Activated CD8-positive, alpha-beta memory T cell treated with anti-CD3 and anti-CD28 coated beads for 4 hours (primary cell): ENCODE results near the gene DOCK4.

Source experiments
- DNase-seq, 2 donors: peaks; one replicate each; pipeline ENCODE4 v3.0.0-alpha.2; 2020; ENCODE audit warnings: low read depth in 2 of 2

Gene DOCK4

DNA sequence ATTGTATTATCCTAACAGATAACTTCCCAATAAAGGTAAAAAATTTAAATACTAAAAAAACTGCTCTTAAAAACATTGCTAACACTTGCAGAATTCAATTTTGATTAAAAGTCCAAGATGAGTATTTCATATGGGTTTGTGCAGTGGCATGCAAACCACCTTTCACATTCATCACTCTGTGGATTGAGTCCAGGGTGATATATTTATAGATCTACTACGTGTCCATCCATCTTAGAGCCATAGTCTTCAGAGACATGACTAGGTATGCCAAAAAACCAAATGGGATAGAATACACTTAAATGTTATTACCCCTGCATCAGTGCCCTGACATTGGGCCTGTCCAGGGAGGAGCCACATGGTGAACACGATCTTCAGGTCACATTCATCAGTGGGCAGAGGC, 96.0 kb downstream of the DOCK4 start:
- DNase-seq = no peak

DNA sequence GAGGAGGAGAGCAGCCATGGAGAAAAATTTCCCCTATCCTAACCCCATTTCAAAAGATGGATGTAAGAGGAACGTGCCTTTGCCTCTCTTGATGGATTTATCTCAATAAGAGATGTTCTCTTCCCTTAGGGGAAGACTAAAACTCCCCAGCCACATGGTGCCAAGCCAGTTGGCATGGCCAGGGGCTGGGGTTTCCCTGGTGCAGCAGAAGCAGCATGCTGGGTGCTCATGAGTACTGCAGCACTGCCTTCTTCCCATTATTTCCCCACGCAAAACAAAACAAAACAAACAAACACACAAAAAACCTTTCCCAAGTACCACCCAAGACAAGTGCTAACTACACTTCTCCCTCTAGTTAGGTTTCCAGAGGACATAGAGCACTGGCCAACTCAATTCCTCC, 97.2 kb downstream of the DOCK4 start:
- no peak for DNase-seq

DNA sequence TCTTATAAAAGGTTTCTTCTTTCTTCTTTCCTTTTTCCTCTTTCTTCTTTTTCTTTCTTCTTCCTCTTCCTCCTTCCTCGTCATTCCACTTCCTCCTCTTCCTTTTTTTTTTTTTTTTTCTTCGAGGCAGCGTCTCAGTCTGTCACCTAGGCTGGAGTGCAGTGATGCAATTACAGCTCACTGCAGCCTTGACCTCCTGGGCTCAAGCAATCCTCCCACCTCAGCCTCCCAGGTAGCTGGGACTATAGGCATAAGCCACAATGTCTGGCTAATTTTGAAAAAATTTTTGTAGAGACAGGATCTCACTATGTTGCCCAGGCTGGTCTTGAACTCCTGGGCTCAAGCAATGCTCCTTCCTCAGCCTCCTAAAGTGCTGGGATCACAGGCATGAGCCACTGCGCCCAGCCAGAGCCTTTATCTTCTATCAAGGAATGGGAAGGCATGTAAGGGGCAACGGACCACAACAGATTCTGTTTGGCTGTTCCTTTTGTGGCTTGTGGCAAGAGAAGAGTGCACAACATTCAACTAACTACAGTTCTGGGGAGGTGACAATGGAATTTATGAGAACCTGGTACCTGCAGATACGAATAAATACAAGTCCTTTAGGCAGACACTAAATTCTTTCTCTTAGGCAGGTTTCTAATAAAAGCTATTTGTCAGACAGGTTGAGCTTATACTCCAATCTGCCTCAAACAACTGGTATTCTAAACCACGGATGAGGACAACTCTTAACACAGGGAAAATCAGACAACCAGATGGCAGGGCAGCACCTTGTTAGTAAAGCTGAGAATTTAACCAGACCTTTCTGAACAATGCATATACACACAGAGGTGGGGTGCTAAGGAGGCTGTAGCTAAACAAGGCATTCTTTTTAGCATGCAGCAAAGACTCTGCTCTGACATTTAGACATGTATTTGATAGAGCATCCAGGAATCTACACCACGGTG, 100.3 kb downstream of the DOCK4 start:
- no peak for DNase-seq

DNA sequence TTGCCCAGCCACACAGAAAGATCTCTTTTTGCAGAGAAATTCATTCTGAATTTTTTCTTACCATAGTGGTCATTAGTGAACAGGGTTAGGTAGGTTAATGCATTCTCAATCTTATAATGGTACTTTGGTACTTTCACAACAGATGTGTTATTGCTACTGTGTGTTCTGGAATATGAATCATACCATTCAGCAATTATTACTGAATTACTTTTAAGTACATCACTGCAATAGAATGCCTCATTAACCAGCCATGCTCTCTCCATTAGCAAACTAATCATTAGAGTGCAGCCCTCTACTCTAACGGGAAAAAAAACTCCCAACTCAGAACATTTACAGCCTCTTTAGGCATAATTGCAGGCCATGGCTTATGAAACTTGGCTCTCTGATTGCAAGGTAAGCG, 102.1 kb downstream of the DOCK4 start:
- no peak for DNase-seq

DNA sequence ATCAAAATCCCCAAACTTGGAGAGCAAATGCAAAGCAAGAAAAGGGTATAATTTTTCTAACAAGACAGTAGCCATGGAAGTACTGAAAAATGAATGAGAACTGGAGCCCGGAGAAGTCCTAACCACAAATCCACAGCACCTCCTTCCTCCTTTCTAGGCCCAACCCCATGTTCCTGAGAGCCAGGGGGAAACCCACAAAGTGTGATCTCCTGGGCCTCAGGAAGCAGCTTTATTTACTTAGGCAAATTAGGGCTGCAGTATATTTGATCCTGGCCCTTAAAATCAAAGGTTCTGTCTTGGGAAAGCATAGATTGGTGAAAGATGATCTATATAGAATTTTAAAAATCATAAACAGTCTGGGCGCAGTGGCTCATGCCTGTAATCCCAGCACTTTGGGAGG, 103.0 kb downstream of the DOCK4 start:
- no peak for DNase-seq

DNA sequence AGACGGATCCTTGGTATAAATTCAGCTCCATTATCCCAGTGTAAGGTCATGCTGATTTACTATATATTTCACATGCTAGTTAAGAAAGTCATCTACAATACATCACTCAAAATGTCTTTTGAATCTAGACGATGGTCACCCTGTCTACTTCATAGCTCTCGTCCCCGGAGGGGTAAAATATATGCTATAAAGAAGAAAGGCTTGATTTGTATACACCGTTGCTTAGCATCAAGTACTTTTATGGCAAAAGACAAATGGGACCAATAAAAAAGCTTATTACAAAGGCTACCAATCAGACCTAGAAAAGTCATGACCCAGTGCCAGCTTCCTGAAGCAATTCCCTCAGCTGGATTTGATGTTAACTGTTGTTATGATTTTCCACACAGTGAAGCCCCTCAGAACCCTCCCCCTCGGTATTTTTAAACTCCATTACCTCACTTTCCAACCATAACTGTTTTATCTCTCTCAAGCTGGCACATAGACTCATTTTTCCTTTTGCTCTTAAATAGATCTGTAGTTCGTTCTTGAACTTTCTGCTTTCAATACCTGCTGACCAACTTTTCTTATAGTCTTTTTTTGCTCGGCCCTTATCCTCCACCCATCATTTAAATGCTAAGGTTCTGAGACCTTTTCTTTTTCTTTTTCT, 104.9 kb downstream of the DOCK4 start:
- DNase-seq = no peak

DNA sequence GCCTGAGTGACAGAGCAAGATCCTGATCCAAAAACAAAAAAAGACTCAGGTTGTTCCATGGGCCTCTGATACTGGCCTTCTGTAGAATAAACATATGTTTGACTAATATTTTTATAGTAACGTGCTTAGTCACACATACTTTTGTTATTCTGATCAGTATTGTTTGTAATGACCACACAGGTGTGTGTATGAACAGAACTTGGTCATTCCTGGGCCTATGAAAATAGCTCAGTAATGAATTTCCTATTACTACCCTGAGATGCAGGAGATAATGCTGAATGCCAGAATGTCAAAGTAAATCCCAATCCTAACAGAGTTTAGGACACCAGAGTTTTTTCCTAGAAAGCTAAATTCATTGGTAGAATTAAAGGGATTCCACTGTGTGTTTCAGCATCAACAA, 108.7 kb downstream of the DOCK4 start:
- no peak for DNase-seq

DNA sequence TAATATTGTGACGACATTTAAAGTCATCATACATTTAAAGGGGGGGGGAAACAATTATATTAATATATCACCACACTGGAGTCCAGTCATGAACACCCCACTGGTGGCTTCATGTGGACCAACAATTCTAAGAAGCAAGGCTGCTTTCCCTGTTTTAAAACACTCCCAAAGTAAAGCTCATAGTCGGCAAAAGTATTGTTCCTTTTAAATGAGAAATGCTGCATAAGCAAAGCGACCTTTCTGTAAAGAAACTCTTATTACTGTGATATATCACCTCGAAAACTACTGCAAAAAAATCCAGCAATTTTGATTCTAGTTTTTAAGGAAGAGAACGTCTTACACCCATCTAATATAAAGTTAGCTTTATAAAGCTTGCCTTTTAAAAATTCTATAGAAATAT, 112.8 kb downstream of the DOCK4 start:
- DNase-seq = no peak

DNA sequence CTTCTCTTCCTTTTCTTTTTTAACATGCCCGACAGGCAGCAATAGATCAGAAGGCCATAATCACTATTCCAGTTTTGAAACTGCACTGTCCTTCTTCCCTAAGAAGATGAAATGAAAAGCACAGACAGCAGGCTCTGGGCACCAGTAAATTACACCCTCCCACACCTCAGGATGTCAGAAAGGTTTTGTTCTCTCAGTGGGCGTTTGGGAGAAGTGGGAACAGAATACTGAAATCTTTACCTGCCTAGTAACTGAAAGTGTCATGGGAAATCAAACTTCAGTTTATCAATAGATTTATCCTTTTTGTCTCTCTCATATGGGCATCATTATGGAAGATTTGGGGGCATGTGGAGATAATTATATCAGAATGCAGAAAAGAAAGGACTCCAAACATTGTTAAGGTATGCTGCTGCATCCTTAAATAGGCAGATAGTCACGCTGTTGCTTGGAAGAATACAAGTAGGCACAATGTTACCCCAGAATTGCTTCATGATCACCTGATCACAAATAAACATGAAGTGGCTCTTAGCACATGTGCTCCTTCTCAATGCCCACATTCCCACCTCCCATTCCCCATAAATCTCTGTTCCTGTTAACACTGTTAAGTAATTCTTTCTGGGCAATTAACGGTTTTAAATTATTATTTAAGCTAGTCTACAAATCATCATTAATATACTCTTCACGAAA, 113.3 kb downstream of the DOCK4 start:
- DNase-seq = no peak

DNA sequence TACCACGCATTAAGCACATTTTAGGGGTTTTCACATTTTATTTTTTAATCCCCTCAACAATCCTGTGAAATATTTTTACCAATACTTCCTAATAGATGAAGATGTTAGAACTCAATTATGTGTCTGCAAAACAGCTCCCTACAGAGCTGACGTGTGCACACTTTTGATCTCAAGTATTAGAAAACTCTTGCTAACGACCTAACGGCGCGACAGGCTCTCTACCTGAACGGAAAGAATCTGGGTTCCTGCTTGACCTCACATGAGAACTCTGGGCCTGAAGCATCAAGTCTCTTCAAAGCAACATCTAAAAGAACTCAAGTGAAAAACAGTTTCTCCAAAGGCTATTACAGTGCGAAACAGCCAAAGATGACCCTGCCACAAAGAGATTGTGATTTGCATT, 113.9 kb downstream of the DOCK4 start:
- DNase-seq = no peak

DNA sequence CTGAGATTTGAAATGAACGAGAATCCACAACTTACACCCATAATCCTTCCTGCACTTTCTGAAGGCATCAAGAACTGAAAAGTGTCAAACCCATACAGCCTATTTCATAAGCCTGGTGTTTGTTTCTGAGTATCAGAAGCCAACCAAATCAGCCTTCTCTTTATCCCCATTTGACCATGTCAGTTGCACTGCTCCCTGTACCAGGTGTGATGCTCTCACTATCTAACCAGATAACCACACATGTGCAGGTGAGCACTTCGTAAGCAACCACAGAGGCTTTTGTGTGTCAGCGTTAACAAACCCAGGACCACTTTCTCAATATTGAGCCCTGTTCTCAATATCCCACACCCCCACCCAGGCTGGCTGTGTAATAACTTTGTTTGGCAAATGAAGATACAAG, 114.4 kb downstream of the DOCK4 start:
- DNase-seq = no peak

DNA sequence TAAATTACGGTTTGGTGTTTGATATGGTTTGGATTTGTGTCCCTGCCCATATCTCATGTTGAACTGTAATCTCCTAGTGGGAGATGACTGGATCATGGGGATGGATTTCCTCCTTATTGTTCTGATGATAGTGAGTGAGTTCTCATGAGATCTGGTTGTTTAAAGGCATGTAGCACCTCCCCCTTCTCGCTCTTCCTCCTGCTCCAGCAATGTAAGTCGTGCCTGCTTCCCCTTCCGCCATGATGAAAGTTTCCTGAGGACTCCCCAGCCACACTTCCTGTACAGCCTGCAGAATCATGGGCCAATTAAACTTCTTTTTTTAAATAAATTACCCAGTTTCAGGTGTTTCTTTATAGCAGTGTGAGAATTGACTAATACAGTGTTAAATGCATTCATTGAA, 116.6 kb downstream of the DOCK4 start:
- no peak for DNase-seq

DNA sequence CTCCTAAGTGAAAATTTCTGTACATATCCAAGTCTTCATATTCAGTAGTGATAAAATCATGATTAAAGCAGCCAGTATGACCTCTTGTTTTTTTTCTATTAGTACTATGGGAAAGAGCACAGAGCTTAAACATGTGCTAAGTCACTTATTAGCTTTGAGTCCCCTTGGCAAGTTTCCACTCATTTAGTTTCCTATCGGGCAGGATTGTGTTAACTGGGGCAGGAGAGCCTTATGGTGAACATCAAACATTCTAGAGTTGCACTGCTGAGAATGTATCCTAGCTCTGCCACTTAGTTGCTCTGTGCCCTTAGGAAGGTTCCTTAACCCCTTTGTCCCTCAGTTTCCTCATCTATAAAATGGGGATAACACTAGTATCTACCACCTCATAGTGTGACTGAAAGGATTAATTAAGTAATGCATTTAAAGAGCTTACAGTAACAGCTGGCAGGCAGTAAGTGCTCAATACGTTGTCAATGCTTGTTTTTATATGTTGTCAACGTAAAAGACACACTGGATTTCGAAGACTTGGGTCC, 117.6 kb downstream of the DOCK4 start:
- no peak for DNase-seq

DNA sequence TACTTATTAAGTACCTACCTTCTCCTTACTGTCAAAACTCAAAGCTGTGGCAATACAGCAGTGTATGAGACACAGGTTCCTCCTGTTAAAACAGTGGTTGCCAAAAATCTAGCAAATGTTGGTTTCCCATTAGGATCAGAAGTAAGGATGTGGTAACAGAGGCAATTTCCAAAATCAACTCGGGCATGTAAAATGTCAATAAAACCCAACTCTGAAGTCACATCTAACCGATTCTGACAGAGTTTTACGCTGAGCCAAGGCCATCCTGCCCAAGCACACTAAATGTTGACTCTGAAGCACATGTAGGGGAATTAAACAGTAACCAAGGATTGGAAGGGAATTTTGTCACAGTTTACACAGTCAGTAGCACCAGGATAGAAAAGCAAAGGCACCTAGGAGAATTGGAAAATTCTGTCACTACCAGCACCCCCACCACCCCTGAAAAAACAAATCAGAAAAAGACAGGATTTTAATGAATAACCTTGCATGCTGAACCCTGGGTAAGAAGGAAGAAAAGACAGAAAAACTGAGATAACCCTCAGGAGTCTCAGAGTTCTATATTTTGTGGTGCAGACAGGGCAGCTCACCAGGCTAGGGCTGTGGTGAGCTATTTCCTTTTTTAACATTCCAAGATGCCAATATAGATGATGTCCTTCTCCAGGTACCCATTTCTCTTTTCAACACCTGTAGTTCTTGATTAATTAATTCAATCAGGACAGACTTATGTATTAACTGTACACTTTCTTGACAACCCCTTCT, 119.5 kb downstream of the DOCK4 start:
- no peak for DNase-seq

DNA sequence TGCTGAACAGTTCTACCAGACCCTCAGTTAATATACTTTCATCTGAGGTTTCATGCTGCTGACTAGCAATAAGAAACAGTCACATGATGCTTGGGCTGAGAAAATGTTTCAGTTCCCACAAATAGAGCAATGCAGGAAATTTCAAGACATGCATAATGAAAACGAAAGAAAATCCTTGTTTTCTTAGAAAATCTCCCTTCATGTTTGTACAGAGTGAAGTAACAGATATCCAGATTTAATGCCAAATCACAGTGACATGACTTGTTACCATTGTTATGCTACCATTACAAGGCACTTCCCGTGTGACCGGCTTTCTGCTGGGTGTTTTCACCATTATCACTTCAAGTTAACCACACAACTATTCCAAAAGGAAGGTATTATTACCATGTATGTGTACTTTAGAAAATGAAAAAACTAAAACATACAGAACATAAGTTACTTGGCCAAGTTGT, 121.7 kb downstream of the DOCK4 start:
- no peak for DNase-seq

DNA sequence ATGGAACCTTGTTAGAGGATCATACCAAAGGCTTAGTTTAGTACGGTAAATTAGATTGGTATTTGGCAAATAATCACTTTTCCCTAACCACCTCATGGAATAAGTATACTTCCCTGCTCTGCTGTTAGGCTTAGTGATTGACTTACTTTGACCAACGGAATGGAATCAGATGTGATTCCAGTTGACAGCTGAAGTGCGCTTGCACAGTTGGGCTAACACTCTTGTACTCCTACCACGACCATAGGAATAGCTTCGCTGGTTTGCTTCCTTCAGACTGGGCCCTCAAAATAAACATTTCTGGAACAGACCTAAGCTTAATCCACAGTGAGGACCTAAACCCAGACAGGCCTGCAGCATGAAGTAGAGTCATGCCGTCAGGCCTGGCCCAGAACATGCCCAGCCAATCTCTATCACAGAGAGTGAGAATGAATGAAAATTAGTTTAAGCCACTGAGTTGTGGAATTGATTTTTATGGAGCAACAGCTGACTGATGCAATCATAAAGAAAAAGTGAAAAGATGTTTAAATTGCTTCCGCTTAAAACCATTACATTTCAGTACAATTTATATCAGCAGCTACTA, 122.3 kb downstream of the DOCK4 start:
- no peak for DNase-seq

DNA sequence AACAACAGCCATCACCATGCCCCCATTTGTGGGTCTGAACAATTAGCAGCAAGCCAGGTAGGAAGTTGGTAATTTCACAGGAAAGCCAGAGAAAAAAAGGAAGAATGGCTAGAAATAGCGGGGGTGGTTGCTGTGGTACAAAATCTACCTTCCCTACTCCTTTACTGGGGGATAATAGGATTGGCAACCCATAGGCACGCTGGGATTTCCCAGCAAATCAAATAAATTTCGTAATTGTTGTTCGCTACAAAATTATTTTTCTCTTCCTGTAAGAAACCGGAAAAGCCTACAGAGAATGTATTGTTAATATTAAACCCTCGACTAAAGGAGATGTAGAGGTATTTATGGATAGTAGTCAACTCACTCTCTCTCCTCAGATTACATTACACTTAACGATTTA, 123.9 kb downstream of the DOCK4 start:
- no peak for DNase-seq

DNA sequence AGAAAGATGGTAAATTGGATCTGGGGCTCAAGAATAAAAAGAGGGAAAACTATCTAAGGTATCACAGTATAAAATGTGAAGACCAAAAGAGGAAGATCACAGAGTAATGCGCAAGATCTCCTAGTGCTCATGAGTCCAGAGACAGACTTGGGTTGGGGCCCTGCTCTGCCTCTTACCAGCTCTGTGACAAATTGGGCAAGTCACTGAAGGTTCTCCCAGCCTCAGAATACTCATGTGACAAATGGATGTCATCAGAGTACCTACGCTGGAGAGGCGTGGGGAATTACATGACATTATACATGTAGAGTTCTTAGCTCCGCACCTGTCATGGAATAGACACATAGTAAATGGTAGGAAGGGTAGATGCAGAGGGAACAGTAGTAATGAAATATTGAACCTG, 124.4 kb downstream of the DOCK4 start:
- no peak for DNase-seq

DNA sequence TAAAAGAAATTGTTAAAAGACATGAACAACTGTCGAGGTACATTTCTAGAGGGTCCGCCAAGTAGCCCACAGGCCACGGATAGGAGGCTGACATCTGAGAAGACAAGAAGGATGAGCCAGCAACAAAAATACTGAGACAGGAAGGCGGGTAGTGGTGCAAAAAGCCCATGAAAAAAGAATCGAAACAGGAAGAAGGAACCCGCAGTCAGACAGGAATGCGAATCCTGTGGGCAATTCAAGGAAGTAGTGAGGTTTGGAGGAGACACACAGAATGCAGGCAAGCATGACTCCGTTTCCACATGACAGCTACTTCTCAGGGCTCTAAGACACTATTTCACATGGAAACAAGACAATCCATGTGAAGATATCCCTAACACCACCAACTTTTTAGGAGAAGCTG, 125.2 kb downstream of the DOCK4 start:
- DNase-seq = no peak

DNA sequence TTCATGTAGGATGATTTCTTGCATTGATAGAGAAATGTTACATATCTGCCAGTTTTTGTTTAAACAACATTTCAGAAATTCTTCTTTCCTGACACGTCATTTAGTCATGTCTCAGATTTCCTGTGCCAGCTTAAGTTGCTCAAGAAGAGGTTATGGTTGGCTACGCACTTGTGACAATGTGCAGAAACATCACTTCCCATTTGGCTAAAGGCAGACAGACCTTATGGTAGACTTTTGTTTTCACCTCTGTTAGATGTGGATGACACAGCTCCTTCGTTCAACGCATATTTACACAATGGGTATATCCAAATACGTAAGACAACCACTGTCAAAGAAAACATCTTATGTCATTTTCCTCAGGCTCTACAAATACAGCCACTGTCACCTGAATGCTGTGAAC, 125.8 kb downstream of the DOCK4 start:
- no peak for DNase-seq

DNA sequence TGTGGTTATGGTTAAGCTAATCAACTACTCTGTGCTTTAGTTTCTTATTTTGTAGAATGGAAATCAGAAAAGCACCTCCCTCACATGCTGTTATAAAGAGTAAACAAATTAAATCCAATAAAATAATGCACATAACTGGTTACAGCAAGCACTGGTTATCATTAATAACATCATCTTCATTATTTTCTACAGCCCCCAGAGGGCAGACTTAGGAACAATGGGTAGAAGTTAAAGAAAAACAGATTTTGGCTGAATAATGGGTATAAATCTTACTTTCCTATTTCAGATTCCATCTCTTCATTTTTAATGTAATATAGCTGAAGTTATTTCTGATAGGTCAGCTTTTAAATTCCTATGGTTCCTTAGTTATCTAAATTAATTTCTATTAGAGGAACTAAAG, 126.5 kb downstream of the DOCK4 start:
- DNase-seq = no peak
